ENCODE results near the gene SERPINE2. TPM values are rescaled to one million over a fixed set of nuclear protein-coding genes. Genes with fewer than 3 reads are reported as not detected.

Gene SERPINE2
- total RNA-seq, 1 donor from 2014 or later: 25.1 TPM

DNA sequence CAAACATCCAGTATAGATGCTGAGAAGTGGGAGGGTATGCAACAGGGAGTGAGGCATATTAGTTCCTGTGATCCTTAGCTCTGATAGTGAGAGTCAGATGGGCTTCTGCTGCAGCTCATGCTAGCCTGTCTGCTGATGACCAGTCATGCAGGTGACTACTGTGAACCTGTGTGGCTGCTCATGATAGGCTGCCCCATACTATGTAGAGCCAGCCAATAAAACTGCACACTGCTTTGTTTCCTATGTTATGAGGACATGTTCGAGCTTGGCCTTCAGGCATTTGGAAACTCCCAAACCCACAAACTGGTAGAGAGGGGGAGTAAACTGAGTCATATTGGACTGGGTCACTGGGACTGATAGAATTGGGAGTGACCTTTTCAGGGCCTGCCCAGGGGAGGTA is 20.1 kb upstream of the SERPINE2 start:
- TF ChIP-seq, protein P1, sequence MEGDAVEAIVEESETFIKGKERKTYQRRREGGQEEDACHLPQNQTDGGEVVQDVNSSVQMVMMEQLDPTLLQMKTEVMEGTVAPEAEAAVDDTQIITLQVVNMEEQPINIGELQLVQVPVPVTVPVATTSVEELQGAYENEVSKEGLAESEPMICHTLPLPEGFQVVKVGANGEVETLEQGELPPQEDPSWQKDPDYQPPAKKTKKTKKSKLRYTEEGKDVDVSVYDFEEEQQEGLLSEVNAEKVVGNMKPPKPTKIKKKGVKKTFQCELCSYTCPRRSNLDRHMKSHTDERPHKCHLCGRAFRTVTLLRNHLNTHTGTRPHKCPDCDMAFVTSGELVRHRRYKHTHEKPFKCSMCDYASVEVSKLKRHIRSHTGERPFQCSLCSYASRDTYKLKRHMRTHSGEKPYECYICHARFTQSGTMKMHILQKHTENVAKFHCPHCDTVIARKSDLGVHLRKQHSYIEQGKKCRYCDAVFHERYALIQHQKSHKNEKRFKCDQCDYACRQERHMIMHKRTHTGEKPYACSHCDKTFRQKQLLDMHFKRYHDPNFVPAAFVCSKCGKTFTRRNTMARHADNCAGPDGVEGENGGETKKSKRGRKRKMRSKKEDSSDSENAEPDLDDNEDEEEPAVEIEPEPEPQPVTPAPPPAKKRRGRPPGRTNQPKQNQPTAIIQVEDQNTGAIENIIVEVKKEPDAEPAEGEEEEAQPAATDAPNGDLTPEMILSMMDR (IDR thresholded peaks at IDR 0.05; ENCODE audit: unreplicated experiment): no peak
- H3K27ac Mint-ChIP-seq: no peak overlapping the region
- H3K4me1 Mint-ChIP-seq (ENCODE audit: low read depth): no peaks in the 10 kb centered on the region
- DNase-seq (ENCODE audit: low spot score, unreplicated experiment): no peak
- H3K9me3 Mint-ChIP-seq (ENCODE audit: low read depth): peaks cover 3% of the 10 kb centered on the region
- no peaks in the 10 kb centered on the region for H3K27me3 Mint-ChIP-seq
- H3K4me3 Mint-ChIP-seq (ENCODE audit: low read depth): no peak overlapping the region
- H3K36me3 Mint-ChIP-seq (ENCODE audit: insufficient read depth): no peaks in the 10 kb centered on the region

GRCh38 chr2:224058048-224058775 is 19.1 kb upstream of the SERPINE2 start:
- Mint-ChIP-seq H3K27ac (no peak overlapping the region), H3K9me3 (ENCODE audit: low read depth) (peaks cover 3% of the 10 kb centered on the region), H3K4me3 (ENCODE audit: low read depth) (no peak overlapping the region), H3K4me1 (ENCODE audit: low read depth) (no peaks in the 10 kb centered on the region), H3K27me3 (no peaks in the 10 kb centered on the region), H3K36me3 (ENCODE audit: insufficient read depth) (no peaks in the 10 kb centered on the region)
- TF ChIP-seq, protein P1 (IDR thresholded peaks at IDR 0.05; ENCODE audit: unreplicated experiment): no peak
- no peak for DNase-seq (ENCODE audit: low spot score, unreplicated experiment)

- DNase-seq (ENCODE audit: low spot score, unreplicated experiment): no peak
- Mint-ChIP-seq H3K4me3 (ENCODE audit: low read depth) (no peak overlapping the region), H3K36me3 (ENCODE audit: insufficient read depth) (no peaks in the 10 kb centered on the region), H3K9me3 (ENCODE audit: low read depth) (peaks cover 3% of the 10 kb centered on the region), H3K27me3 (no peaks in the 10 kb centered on the region), H3K4me1 (ENCODE audit: low read depth) (no peaks in the 10 kb centered on the region), H3K27ac (no peak overlapping the region)
- TF ChIP-seq, protein P1 (IDR thresholded peaks at IDR 0.05; ENCODE audit: unreplicated experiment): no peak
Measured at GRCh38 chr2:224056889-224057288, 17.8 kb upstream of the SERPINE2 start.

DNA sequence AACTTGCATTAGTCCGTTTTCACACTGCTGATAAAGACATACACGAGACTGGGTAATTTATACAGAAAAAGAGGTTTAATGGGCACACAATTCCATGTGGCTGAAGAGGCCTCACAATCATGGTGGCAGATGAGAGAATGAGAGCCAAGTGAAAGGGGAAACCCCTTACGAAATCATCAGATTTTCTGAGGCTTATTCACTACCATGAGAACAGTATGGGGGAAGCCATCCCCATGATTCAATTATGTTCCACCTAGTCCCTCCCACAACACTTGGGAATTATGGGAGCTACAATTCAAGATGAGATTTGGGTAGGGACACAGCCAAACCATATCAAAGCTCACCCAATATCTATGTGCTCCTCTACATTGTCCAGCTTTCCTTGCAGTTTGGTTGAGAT is 16.0 kb upstream of the SERPINE2 start:
- no peak overlapping the region for H3K27ac Mint-ChIP-seq
- H3K27me3 Mint-ChIP-seq: peaks cover 10% of the 10 kb centered on the region
- H3K4me1 Mint-ChIP-seq (ENCODE audit: low read depth): no peaks in the 10 kb centered on the region
- no peak overlapping the region for H3K4me3 Mint-ChIP-seq (ENCODE audit: low read depth)
- H3K9me3 Mint-ChIP-seq (ENCODE audit: low read depth): peaks cover 3% of the 10 kb centered on the region
- TF ChIP-seq, protein P1 (IDR thresholded peaks at IDR 0.05; ENCODE audit: unreplicated experiment): no peak
- H3K36me3 Mint-ChIP-seq (ENCODE audit: insufficient read depth): no peaks in the 10 kb centered on the region
- no peak for DNase-seq (ENCODE audit: low spot score, unreplicated experiment)

DNA sequence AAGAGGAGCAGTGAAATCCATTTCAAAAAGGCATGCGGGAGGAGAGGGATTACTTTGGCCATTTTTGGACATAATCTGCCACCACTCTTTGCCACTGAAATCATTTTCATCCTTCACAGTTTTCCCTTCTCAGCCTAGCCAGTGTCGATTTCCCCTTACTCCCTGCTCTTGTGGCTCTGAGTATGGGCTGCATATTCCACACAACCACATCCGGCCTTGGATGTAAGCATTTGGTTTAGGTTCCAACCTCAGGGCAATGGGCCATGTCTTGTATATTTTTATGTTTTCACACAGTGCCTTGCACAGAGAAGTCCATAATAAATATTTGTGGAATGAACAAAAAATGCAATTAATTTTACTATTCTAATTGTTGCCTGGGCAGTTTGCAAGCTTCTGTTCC is 7.7 kb upstream of the SERPINE2 start:
- TF ChIP-seq, protein P1 (IDR thresholded peaks at IDR 0.05; ENCODE audit: unreplicated experiment): no peak
- Mint-ChIP-seq H3K9me3 (ENCODE audit: low read depth) (no peaks in the 10 kb centered on the region), H3K27ac (no peak overlapping the region), H3K36me3 (ENCODE audit: insufficient read depth) (no peaks in the 10 kb centered on the region), H3K4me3 (ENCODE audit: low read depth) (no peak overlapping the region), H3K4me1 (ENCODE audit: low read depth) (no peaks in the 10 kb centered on the region), H3K27me3 (peaks cover 42% of the 10 kb centered on the region)
- no peak for DNase-seq (ENCODE audit: low spot score, unreplicated experiment)
